ENCODE measurements around the gene EFCAB14. TPM values are rescaled to one million over a fixed set of nuclear protein-coding genes. Genes with fewer than 3 reads are reported as not detected.

EFCAB14 gene
- total RNA-seq, 2 experiments from 2014 or later = 29.9 to 38.3 TPM

GRCh38 chr1:46714976-46715375 lies 3.9 kb downstream of the EFCAB14 start:
- H3K36me3 ChIP-seq (ENCODE audit: insufficient read depth, low read length) = peaks cover 72% of the 10 kb centered on the region
- TF ChIP-seq EZH2phosphoT487 (IDR thresholded peaks at IDR 0.05; ENCODE audit: borderline replicate concordance, low read depth, low read length) (no peak), CTCF (conservative IDR thresholded peaks at IDR 0.05; ENCODE audit: low read length) (no peak)
- CTCF ChIA-PET (ENCODE audit: unreplicated experiment) = no interaction called here

GRCh38 chr1:46708121-46708520 lies 10.8 kb downstream of the EFCAB14 start:
- Histone ChIP-seq H3K9me3 (ENCODE audit: low read length) (no peaks in the 10 kb centered on the region), H3K4me3 (ENCODE audit: low read depth, low read length, poor library complexity, severe bottlenecking) (no peak overlapping the region), H4K20me1 (ENCODE audit: insufficient read depth, low read length) (no peaks in the 10 kb centered on the region), H2AFZ (ENCODE audit: low read length) (no peak overlapping the region), H3K4me2 (ENCODE audit: low read length) (no peak overlapping the region), H3K36me3 (ENCODE audit: insufficient read depth, low read length) (peaks cover 98% of the 10 kb centered on the region), H3K9me2 (ENCODE audit: insufficient read depth, low read length) (no peaks in the 10 kb centered on the region), H3K4me1 (ENCODE audit: insufficient read depth, low read length, poor library complexity, severe bottlenecking) (no peaks in the 10 kb centered on the region), H3K79me2 (ENCODE audit: insufficient read depth, low read depth, low read length) (peaks cover 10% of the 10 kb centered on the region; the same call in 1 of the 2 replicates), H3K27ac (ENCODE audit: low read depth, low read length, poor library complexity, severe bottlenecking) (no peak overlapping the region)
- intact Hi-C loops (cut with micrococcal nuclease; ENCODE audit: unreplicated experiment) = no loop called here
- TF ChIP-seq EZH2phosphoT487 (IDR thresholded peaks at IDR 0.05; ENCODE audit: borderline replicate concordance, low read depth, low read length) (no peak), CTCF (conservative IDR thresholded peaks at IDR 0.05; ENCODE audit: low read length) (no peak)
- POLR2A ChIA-PET = interaction anchor here (1.1 to 1.3 kb wide), 3 partner anchors 10 to 46 kb away, joined by 3 to 5 read pairs (median 4); no protein-coding TSS in a partner anchor
- no peak for DNase-seq (ENCODE audit: low spot score)
- CTCF ChIA-PET (ENCODE audit: unreplicated experiment) = no interaction called here
- BruUV-seq (replicated peaks) = no TSS peak

More at GRCh38 chr1:46714976-46715375, 3.9 kb downstream of the EFCAB14 start:
- H3K4me2 ChIP-seq (ENCODE audit: low read length) = no peak overlapping the region
- no peak overlapping the region for H2AFZ ChIP-seq (ENCODE audit: low read length)
- no peaks in the 10 kb centered on the region for H3K9me2 ChIP-seq (ENCODE audit: insufficient read depth, low read length)
- DNase-seq (ENCODE audit: low spot score) = no peak
- H3K4me3 ChIP-seq (ENCODE audit: low read depth, low read length, poor library complexity, severe bottlenecking) = no peak overlapping the region
- peaks cover 4% of the 10 kb centered on the region; the same call in 1 of the 2 replicates for H4K20me1 ChIP-seq (ENCODE audit: insufficient read depth, low read length)
- POLR2A ChIA-PET = interaction anchor here (1.4 kb wide), 1 partner anchor 8 kb away, joined by 3 read pairs; no protein-coding TSS in a partner anchor
- intact Hi-C loops (cut with micrococcal nuclease; ENCODE audit: unreplicated experiment) = no loop called here
- H3K9me3 ChIP-seq (ENCODE audit: low read length) = no peaks in the 10 kb centered on the region
- peaks cover 26% of the 10 kb centered on the region for H3K4me1 ChIP-seq (ENCODE audit: insufficient read depth, low read length, poor library complexity, severe bottlenecking)
- no peak overlapping the region for H3K27ac ChIP-seq (ENCODE audit: low read depth, low read length, poor library complexity, severe bottlenecking)
- H3K79me2 ChIP-seq (ENCODE audit: insufficient read depth, low read depth, low read length) = peaks cover 34% of the 10 kb centered on the region
- no TSS peak for BruUV-seq (replicated peaks)

GRCh38 chr1:46705408-46705807 lies 13.5 kb downstream of the EFCAB14 start:
- Histone ChIP-seq H3K4me1 (ENCODE audit: insufficient read depth, low read length, poor library complexity, severe bottlenecking) (no peaks in the 10 kb centered on the region), H3K36me3 (ENCODE audit: insufficient read depth, low read length) (peaks cover 96% of the 10 kb centered on the region), H3K4me3 (ENCODE audit: low read depth, low read length, poor library complexity, severe bottlenecking) (no peak overlapping the region), H2AFZ (ENCODE audit: low read length) (no peak overlapping the region), H3K9me3 (ENCODE audit: low read length) (no peaks in the 10 kb centered on the region), H4K20me1 (ENCODE audit: insufficient read depth, low read length) (no peaks in the 10 kb centered on the region), H3K9me2 (ENCODE audit: insufficient read depth, low read length) (no peaks in the 10 kb centered on the region), H3K27ac (ENCODE audit: low read depth, low read length, poor library complexity, severe bottlenecking) (no peak overlapping the region), H3K4me2 (ENCODE audit: low read length) (no peak overlapping the region), H3K79me2 (ENCODE audit: insufficient read depth, low read depth, low read length) (no peaks in the 10 kb centered on the region; the same call in 1 of the 2 replicates)
- no peak for TF ChIP-seq CTCF (conservative IDR thresholded peaks at IDR 0.05; ENCODE audit: low read length)
- TF ChIP-seq EZH2phosphoT487 (IDR thresholded peaks at IDR 0.05; ENCODE audit: borderline replicate concordance, low read depth, low read length) = no peak
- no TSS peak for BruUV-seq (replicated peaks)
- DNase-seq (ENCODE audit: low spot score) = no peak
- CTCF ChIA-PET (ENCODE audit: unreplicated experiment) = no interaction called here
- POLR2A ChIA-PET = no interaction called here
- intact Hi-C loops (cut with micrococcal nuclease; ENCODE audit: unreplicated experiment) = no loop called here
